SU-DHL-6 (cell line): Measurements from ENCODE around the gene AMOTL1.

Experiments
- H2AFZ ChIP-seq: fragments of 200-600 bp; sonication (generic); 2 replicates; pipeline ENCODE4 v1.6.1; 2014; ENCODE audit warnings: low read depth, mild to moderate bottlenecking, moderate library complexity, mixed read lengths, antibody characterized with exemption, low read length; ENCODE audit not compliant: severe bottlenecking
- H3F3A ChIP-seq: fragments of 200-600 bp; shearing (Covaris generic); 2 replicates; pipeline ENCODE4 v1.6.0; 2016; ENCODE audit warnings: antibody characterized with exemption, mild to moderate bottlenecking; ENCODE audit not compliant: insufficient read depth
- H3K27ac ChIP-seq: fragments of 200-600 bp; sonication (generic); 2 replicates; pipeline ENCODE4 v1.5.1; 2016; ENCODE audit warnings: low read depth, mild to moderate bottlenecking, low read length, moderate library complexity, mixed read lengths
- H3K27me3 ChIP-seq: fragments of 200-600 bp; sonication (generic), shearing (Covaris generic); 2 replicates; pipeline ENCODE4 v1.6.0; 2014; ENCODE audit warnings: mild to moderate bottlenecking, low read length
- H3K36me3 ChIP-seq: fragments of 200-600 bp; sonication (generic); 2 replicates; pipeline ENCODE4 v1.6.1; 2014; ENCODE audit warnings: mild to moderate bottlenecking, low read length, mixed read lengths
- H3K4me2 ChIP-seq: fragments of 300-600, 200-600 bp; shearing (Covaris generic), sonication (generic); 2 replicates; pipeline ENCODE4 v1.6.0; 2014; ENCODE audit warnings: low read length, low read depth, mild to moderate bottlenecking; ENCODE audit not compliant: poor library complexity, severe bottlenecking
- H3K4me3 ChIP-seq: fragments of 200-600 bp; sonication (generic); 2 replicates; pipeline ENCODE4 v1.5.1; 2014; ENCODE audit warnings: antibody characterized with exemption, low read length, mild to moderate bottlenecking, mixed read lengths; ENCODE audit not compliant: insufficient read depth, poor library complexity, severe bottlenecking
- H3K79me2 ChIP-seq: fragments of 200-600 bp; sonication (generic); 2 replicates; pipeline ENCODE4 v1.6.1; 2014; ENCODE audit warnings: mild to moderate bottlenecking, low read length, moderate library complexity; ENCODE audit not compliant: insufficient read depth
- H3K9ac ChIP-seq: fragments of 200-600 bp; sonication (generic); 2 replicates; pipeline ENCODE4 v1.7.0; 2014; ENCODE audit warnings: mild to moderate bottlenecking, low read length
- H3K9me2 ChIP-seq: fragments of 200-600 bp; sonication (generic); replicated peaks from 2 replicates; pipeline ENCODE4 v1.6.1; 2014; ENCODE audit warnings: low read length; ENCODE audit not compliant: insufficient read depth
- H3K9me3 ChIP-seq: fragments of 200-600 bp; sonication (generic); 2 replicates; pipeline ENCODE4 v1.6.1; 2014; ENCODE audit warnings: low read length, mixed read lengths; ENCODE audit not compliant: insufficient read depth
- H4K20me1 ChIP-seq: fragments of 200-600 bp; sonication (generic); 2 replicates; pipeline ENCODE4 v1.6.1; 2014; ENCODE audit warnings: low read depth, mild to moderate bottlenecking, antibody characterized with exemption, low read length, moderate library complexity, mixed read lengths
- CTCF ChIP-seq: fragments of 200-600 bp; sonication (generic); IDR thresholded peaks from one replicate; pipeline ENCODE4 v1.5.1; 2017; ENCODE audit warnings: antibody characterized with exemption, mild to moderate bottlenecking, low read length, moderate library complexity; ENCODE audit not compliant: insufficient read depth, poor library complexity, severe bottlenecking
- EZH2phosphoT487 ChIP-seq: fragments of 200-600 bp; sonication (generic), shearing (Covaris generic); conservative IDR thresholded peaks from 2 replicates; pipeline ENCODE4 v1.6.1; 2018; ENCODE audit warnings: mild to moderate bottlenecking, antibody characterized with exemption, low read length, moderate library complexity, mixed read lengths

AMOTL1 gene

GRCh38 chr11:94856443-94856842 lies 88.3 kb downstream of the AMOTL1 start:
- H3K79me2 ChIP-seq: no peaks in the 10 kb centered on the region
- H3K27me3 ChIP-seq: no peaks in the 10 kb centered on the region
- no peak overlapping the region for H3K4me2 ChIP-seq
- no peaks in the 10 kb centered on the region for H3K36me3 ChIP-seq
- H3F3A ChIP-seq: no peaks in the 10 kb centered on the region
- H3K9ac ChIP-seq: no peak overlapping the region
- no peak overlapping the region for H2AFZ ChIP-seq
- H3K27ac ChIP-seq: no peak overlapping the region
- no peaks in the 10 kb centered on the region for H4K20me1 ChIP-seq
- H3K9me2 ChIP-seq: no peaks in the 10 kb centered on the region
- no peaks in the 10 kb centered on the region for H3K9me3 ChIP-seq
- TF ChIP-seq CTCF (no peak), EZH2phosphoT487 (no peak)
- no peak overlapping the region for H3K4me3 ChIP-seq

GRCh38 chr11:94857337-94857736 lies 89.2 kb downstream of the AMOTL1 start:
- Histone ChIP-seq H3K9me2 (no peaks in the 10 kb centered on the region), H3K36me3 (no peaks in the 10 kb centered on the region), H3K27ac (no peak overlapping the region)

GRCh38 chr11:94858012-94858705 lies 90.0 kb downstream of the AMOTL1 start:
- H3F3A ChIP-seq: no peaks in the 10 kb centered on the region
- no peak overlapping the region for H3K4me3 ChIP-seq
- no peaks in the 10 kb centered on the region for H3K79me2 ChIP-seq
- no peaks in the 10 kb centered on the region for H4K20me1 ChIP-seq
- no peak for TF ChIP-seq CTCF
- no peak for TF ChIP-seq EZH2phosphoT487
- no peaks in the 10 kb centered on the region for H3K36me3 ChIP-seq
- H3K9me3 ChIP-seq: no peaks in the 10 kb centered on the region
- no peaks in the 10 kb centered on the region for H3K27me3 ChIP-seq
- H3K4me2 ChIP-seq: no peak overlapping the region
- H3K27ac ChIP-seq: no peak overlapping the region
- H3K9me2 ChIP-seq: no peaks in the 10 kb centered on the region
- no peak overlapping the region for H3K9ac ChIP-seq
- H2AFZ ChIP-seq: no peak overlapping the region

More at GRCh38 chr11:94857337-94857736, 89.2 kb downstream of the AMOTL1 start:
- Histone ChIP-seq H3K9ac (no peak overlapping the region), H3K4me3 (no peak overlapping the region), H4K20me1 (no peaks in the 10 kb centered on the region), H2AFZ (no peak overlapping the region), H3K27me3 (no peaks in the 10 kb centered on the region), H3K79me2 (no peaks in the 10 kb centered on the region), H3F3A (no peaks in the 10 kb centered on the region), H3K9me3 (no peaks in the 10 kb centered on the region), H3K4me2 (no peak overlapping the region)
- TF ChIP-seq EZH2phosphoT487 (no peak), CTCF (no peak)
